Loucy (cell line): ENCODE data around the gene ARL5C.

Source experiments
- H2AFZ ChIP-seq: fragments of 200-600 bp; sonication (generic); 2 replicates; pipeline ENCODE4 v1.6.0; 2016; ENCODE audit warnings: antibody characterized with exemption, mild to moderate bottlenecking, low read length, moderate library complexity
- H3F3A ChIP-seq: fragments of 200-600 bp; 2 replicates; pipeline ENCODE4 v1.6.0; 2016; ENCODE audit warnings: antibody characterized with exemption, low read depth, mild to moderate bottlenecking
- H3K27me3 ChIP-seq: fragments of 200-600 bp; sonication (generic); 2 replicates; pipeline ENCODE4 v1.6.1; 2014; ENCODE audit warnings: low read length, mild to moderate bottlenecking; ENCODE audit not compliant: insufficient read depth, poor library complexity, severe bottlenecking
- H3K36me3 ChIP-seq: fragments of 200-600 bp; sonication (generic); 2 replicates; pipeline ENCODE4 v1.6.1; 2016; ENCODE audit warnings: low read length; ENCODE audit not compliant: insufficient read depth
- H3K4me1 ChIP-seq: fragments of 200-600 bp; sonication (generic); 2 replicates; pipeline ENCODE4 v1.5.1; 2014; ENCODE audit warnings: low read length, mild to moderate bottlenecking; ENCODE audit not compliant: insufficient read depth, poor library complexity, severe bottlenecking
- H3K4me2 ChIP-seq: fragments of 200-600 bp; sonication (generic); 2 replicates; pipeline ENCODE4 v1.6.0; 2014; ENCODE audit warnings: antibody characterized with exemption, low read length, low read depth, mild to moderate bottlenecking; ENCODE audit not compliant: poor library complexity, severe bottlenecking
- H3K4me3 ChIP-seq: fragments of 200-600 bp; sonication (generic); 2 replicates; pipeline ENCODE4 v1.5.1; 2014; ENCODE audit warnings: low read length, mild to moderate bottlenecking, mixed read lengths; ENCODE audit not compliant: poor library complexity, severe bottlenecking
- H3K79me2 ChIP-seq: fragments of 200-600 bp; sonication (generic); 2 replicates; pipeline ENCODE4 v1.6.1; 2014; ENCODE audit warnings: low read length; ENCODE audit not compliant: insufficient read depth
- H3K9ac ChIP-seq: fragments of 200-600 bp; sonication (generic); 2 replicates; pipeline ENCODE4 v1.6.0; 2014; ENCODE audit warnings: mild to moderate bottlenecking, low read depth, low read length, moderate library complexity; ENCODE audit not compliant: poor library complexity, severe bottlenecking
- H3K9me2 ChIP-seq: fragments of 200-600 bp; sonication (generic); replicated peaks from 2 replicates; pipeline ENCODE4 v1.6.1; 2016; ENCODE audit warnings: low read depth, low read length, mixed read lengths
- H3K9me3 ChIP-seq: fragments of 200-600 bp; sonication (generic); 2 replicates; pipeline ENCODE4 v1.6.1; 2014; ENCODE audit warnings: mild to moderate bottlenecking, antibody characterized with exemption, low read length, low read depth; ENCODE audit not compliant: insufficient read depth
- H4K20me1 ChIP-seq: fragments of 200-600 bp; sonication (generic); 2 replicates; pipeline ENCODE4 v1.6.0; 2014; ENCODE audit warnings: antibody characterized with exemption, low read length, mild to moderate bottlenecking; ENCODE audit not compliant: insufficient read depth, poor library complexity, severe bottlenecking
- CTCF ChIP-seq: fragments of 200-600 bp; sonication (generic); conservative IDR thresholded peaks from 2 replicates; pipeline ENCODE4 v1.5.1; 2014; ENCODE audit warnings: mild to moderate bottlenecking, antibody characterized with exemption, low read length
- EZH2phosphoT487 ChIP-seq: fragments of 200-600 bp; IDR thresholded peaks from 2 replicates; pipeline ENCODE4 v1.6.1; 2018; ENCODE audit warnings: antibody characterized with exemption, mild to moderate bottlenecking, moderate library complexity, borderline replicate concordance

Gene ARL5C

GRCh38 chr17:39141294-39141693 is 24.7 kb downstream of the ARL5C start:
- H3K9ac ChIP-seq, result no peak overlapping the region
- no peak overlapping the region for H3K4me3 ChIP-seq
- H3K9me3 ChIP-seq, result no peaks in the 10 kb centered on the region
- no peaks in the 10 kb centered on the region for H3K27me3 ChIP-seq
- no peak overlapping the region for H3K4me2 ChIP-seq
- H3F3A ChIP-seq, result no peaks in the 10 kb centered on the region
- no peaks in the 10 kb centered on the region for H4K20me1 ChIP-seq
- TF ChIP-seq CTCF (no peak), EZH2phosphoT487 (no peak)
- no peaks in the 10 kb centered on the region for H3K79me2 ChIP-seq
- no peaks in the 10 kb centered on the region for H3K36me3 ChIP-seq
- H2AFZ ChIP-seq, result no peak overlapping the region
- H3K9me2 ChIP-seq, result no peaks in the 10 kb centered on the region
- H3K4me1 ChIP-seq, result no peaks in the 10 kb centered on the region

- H3K4me2 ChIP-seq, result no peak overlapping the region
Measured at GRCh38 chr17:39139561-39139960, 26.4 kb downstream of the ARL5C start.

GRCh38 chr17:39139161-39139511 is 26.8 kb downstream of the ARL5C start:
- Histone ChIP-seq H2AFZ (no peak overlapping the region; the same call in 1 of the 2 replicates), H3K4me3 (no peak overlapping the region), H3K9me2 (no peaks in the 10 kb centered on the region), H4K20me1 (no peaks in the 10 kb centered on the region), H3K79me2 (no peaks in the 10 kb centered on the region), H3K4me2 (no peak overlapping the region), H3K4me1 (no peaks in the 10 kb centered on the region), H3K27me3 (no peaks in the 10 kb centered on the region), H3F3A (no peaks in the 10 kb centered on the region), H3K9ac (no peak overlapping the region), H3K9me3 (no peaks in the 10 kb centered on the region), H3K36me3 (no peaks in the 10 kb centered on the region)
- TF ChIP-seq EZH2phosphoT487 (no peak), CTCF (no peak)

More at GRCh38 chr17:39139561-39139960, 26.4 kb downstream of the ARL5C start:
- no peaks in the 10 kb centered on the region for H4K20me1 ChIP-seq
- no peaks in the 10 kb centered on the region for H3K27me3 ChIP-seq
- H3K4me1 ChIP-seq, result no peaks in the 10 kb centered on the region
- no peaks in the 10 kb centered on the region for H3K36me3 ChIP-seq
- H3K79me2 ChIP-seq, result no peaks in the 10 kb centered on the region
- no peaks in the 10 kb centered on the region for H3K9me3 ChIP-seq
- no peak overlapping the region for H3K9ac ChIP-seq
- no peaks in the 10 kb centered on the region for H3K9me2 ChIP-seq
- no peak overlapping the region for H3K4me3 ChIP-seq
- H2AFZ ChIP-seq, result no peak overlapping the region
- TF ChIP-seq CTCF, result no peak
- TF ChIP-seq EZH2phosphoT487, result no peak
- no peaks in the 10 kb centered on the region for H3F3A ChIP-seq
